ENCODE measurements around the gene HEG1. TPM values are rescaled to one million over a fixed set of nuclear protein-coding genes. Genes with fewer than 3 reads are reported as not detected.

Gene HEG1
- total and polyA plus RNA-seq, 2 of the 8 experiments (the other 6 are each of a cell fraction or from before 2014, with no cell fraction given), result 5.3 to 9.7 TPM

DNA sequence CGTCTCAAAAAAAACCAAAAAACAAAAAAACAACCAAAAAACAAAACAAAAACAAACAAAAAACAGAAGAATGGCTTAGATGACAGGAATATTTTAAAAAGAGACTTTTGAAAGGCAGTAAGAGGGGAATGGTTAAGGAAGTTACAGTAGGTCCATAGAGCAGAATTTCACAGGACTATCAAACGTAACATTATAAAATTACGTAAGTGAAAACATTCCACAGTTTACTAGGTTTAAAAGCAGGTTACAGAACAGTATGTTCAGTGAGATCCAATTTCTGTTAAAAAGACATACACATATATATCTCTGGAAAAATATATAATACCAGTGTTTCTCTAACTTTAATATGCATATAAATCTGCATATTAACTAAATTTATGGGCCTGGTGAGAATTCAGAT is 71.0 kb downstream of the HEG1 start (continued):
- TF ChIP-seq, protein P1, sequence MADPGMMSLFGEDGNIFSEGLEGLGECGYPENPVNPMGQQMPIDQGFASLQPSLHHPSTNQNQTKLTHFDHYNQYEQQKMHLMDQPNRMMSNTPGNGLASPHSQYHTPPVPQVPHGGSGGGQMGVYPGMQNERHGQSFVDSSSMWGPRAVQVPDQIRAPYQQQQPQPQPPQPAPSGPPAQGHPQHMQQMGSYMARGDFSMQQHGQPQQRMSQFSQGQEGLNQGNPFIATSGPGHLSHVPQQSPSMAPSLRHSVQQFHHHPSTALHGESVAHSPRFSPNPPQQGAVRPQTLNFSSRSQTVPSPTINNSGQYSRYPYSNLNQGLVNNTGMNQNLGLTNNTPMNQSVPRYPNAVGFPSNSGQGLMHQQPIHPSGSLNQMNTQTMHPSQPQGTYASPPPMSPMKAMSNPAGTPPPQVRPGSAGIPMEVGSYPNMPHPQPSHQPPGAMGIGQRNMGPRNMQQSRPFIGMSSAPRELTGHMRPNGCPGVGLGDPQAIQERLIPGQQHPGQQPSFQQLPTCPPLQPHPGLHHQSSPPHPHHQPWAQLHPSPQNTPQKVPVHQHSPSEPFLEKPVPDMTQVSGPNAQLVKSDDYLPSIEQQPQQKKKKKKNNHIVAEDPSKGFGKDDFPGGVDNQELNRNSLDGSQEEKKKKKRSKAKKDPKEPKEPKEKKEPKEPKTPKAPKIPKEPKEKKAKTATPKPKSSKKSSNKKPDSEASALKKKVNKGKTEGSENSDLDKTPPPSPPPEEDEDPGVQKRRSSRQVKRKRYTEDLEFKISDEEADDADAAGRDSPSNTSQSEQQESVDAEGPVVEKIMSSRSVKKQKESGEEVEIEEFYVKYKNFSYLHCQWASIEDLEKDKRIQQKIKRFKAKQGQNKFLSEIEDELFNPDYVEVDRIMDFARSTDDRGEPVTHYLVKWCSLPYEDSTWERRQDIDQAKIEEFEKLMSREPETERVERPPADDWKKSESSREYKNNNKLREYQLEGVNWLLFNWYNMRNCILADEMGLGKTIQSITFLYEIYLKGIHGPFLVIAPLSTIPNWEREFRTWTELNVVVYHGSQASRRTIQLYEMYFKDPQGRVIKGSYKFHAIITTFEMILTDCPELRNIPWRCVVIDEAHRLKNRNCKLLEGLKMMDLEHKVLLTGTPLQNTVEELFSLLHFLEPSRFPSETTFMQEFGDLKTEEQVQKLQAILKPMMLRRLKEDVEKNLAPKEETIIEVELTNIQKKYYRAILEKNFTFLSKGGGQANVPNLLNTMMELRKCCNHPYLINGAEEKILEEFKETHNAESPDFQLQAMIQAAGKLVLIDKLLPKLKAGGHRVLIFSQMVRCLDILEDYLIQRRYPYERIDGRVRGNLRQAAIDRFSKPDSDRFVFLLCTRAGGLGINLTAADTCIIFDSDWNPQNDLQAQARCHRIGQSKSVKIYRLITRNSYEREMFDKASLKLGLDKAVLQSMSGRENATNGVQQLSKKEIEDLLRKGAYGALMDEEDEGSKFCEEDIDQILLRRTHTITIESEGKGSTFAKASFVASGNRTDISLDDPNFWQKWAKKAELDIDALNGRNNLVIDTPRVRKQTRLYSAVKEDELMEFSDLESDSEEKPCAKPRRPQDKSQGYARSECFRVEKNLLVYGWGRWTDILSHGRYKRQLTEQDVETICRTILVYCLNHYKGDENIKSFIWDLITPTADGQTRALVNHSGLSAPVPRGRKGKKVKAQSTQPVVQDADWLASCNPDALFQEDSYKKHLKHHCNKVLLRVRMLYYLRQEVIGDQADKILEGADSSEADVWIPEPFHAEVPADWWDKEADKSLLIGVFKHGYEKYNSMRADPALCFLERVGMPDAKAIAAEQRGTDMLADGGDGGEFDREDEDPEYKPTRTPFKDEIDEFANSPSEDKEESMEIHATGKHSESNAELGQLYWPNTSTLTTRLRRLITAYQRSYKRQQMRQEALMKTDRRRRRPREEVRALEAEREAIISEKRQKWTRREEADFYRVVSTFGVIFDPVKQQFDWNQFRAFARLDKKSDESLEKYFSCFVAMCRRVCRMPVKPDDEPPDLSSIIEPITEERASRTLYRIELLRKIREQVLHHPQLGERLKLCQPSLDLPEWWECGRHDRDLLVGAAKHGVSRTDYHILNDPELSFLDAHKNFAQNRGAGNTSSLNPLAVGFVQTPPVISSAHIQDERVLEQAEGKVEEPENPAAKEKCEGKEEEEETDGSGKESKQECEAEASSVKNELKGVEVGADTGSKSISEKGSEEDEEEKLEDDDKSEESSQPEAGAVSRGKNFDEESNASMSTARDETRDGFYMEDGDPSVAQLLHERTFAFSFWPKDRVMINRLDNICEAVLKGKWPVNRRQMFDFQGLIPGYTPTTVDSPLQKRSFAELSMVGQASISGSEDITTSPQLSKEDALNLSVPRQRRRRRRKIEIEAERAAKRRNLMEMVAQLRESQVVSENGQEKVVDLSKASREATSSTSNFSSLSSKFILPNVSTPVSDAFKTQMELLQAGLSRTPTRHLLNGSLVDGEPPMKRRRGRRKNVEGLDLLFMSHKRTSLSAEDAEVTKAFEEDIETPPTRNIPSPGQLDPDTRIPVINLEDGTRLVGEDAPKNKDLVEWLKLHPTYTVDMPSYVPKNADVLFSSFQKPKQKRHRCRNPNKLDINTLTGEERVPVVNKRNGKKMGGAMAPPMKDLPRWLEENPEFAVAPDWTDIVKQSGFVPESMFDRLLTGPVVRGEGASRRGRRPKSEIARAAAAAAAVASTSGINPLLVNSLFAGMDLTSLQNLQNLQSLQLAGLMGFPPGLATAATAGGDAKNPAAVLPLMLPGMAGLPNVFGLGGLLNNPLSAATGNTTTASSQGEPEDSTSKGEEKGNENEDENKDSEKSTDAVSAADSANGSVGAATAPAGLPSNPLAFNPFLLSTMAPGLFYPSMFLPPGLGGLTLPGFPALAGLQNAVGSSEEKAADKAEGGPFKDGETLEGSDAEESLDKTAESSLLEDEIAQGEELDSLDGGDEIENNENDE (IDR thresholded peaks at IDR 0.05; ENCODE audit: insufficient replicate concordance, low read length), result no peak
- no peak for TF ChIP-seq CREB1 (IDR thresholded peaks at IDR 0.05)
- TF ChIP-seq KDM4A (IDR thresholded peaks at IDR 0.05; ENCODE audit: low read depth, low read length, severe bottlenecking), result no peak
- no peak for TF ChIP-seq HDAC6 (IDR thresholded peaks at IDR 0.05; ENCODE audit: low read depth, low read length)
- no peak for TF ChIP-seq RAD21 (IDR thresholded peaks at IDR 0.05 in 1 of 2, conservative IDR thresholded peaks at IDR 0.05 in 1 of 2; ENCODE audit: low read depth in 2 of 2, low read length in 2 of 2)
- TF ChIP-seq SAP30 (IDR thresholded peaks at IDR 0.05; ENCODE audit: insufficient read depth, insufficient replicate concordance, low read length), result no peak

All from H1 (cell line).